Measurements from ENCODE around the gene TTYH1. TPM values are rescaled to one million over a fixed set of nuclear protein-coding genes. Genes with fewer than 3 reads are reported as not detected.

Gene TTYH1
- total and polyA plus RNA-seq, 9 of the 15 experiments (the other 6 are each of a cell fraction or from before 2014, with no cell fraction given) = 0.08 TPM; not detected in 8

DNA sequence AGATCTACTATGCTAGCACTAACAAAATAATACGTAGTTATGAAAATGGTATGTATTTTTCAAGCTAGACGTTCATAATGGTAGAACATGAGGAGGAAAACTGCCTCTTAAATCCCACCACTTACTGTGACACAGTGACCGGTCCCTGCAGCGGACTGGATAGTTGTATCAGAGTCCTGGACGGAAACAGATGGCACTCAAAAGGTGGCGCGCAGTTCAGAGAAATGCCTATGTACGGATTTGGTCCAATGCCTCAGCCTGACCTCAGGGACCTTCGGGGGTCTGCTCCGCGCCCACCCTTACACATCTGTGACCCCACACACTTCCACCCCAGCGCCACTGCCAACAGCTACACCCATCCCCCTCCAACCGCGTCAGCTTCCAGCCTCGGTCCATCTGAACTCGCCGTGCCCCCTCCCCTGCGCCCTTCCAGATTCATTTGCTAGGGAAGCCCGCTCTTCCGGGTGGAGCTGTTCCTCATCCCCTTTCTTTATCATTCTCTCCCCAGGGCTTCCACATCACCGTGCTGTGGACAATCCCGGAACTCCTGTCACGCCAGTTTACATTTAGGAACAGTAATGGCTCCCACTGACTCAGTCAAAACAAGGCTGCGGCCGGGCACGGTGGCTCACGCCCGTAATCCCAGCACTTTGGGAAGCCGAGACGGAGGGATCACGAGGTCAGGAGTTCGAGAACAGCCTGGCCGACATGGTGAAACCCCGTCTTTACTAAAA, 32.9 kb downstream of the TTYH1 start (continued):
- TF ChIP-seq, protein P1, sequence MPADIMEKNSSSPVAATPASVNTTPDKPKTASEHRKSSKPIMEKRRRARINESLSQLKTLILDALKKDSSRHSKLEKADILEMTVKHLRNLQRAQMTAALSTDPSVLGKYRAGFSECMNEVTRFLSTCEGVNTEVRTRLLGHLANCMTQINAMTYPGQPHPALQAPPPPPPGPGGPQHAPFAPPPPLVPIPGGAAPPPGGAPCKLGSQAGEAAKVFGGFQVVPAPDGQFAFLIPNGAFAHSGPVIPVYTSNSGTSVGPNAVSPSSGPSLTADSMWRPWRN (IDR thresholded peaks at IDR 0.05; ENCODE audit: low read depth) = no peak
- TF ChIP-seq EGR1 (conservative IDR thresholded peaks at IDR 0.05) (no peak), ZNF212 (CRISPR knock-in tag; IDR thresholded peaks at IDR 0.05) (no peak), LEF1 (IDR thresholded peaks at IDR 0.05) (no peak), WHSC1 (IDR thresholded peaks at IDR 0.05; ENCODE audit: low read length) (no peak), SAP30 (IDR thresholded peaks at IDR 0.05; ENCODE audit: borderline replicate concordance, insufficient read depth, low read depth, low read length, poor library complexity, severe bottlenecking) (peak; percentile 60), RBM25 (IDR thresholded peaks at IDR 0.05; ENCODE audit: low read depth, low read length, severe bottlenecking) (no peak), KAT2B (IDR thresholded peaks at IDR 0.05; ENCODE audit: low read depth, low read length) (no peak), ZNF354B (CRISPR knock-in tag; IDR thresholded peaks at IDR 0.05) (no peak), NUFIP1 (IDR thresholded peaks at IDR 0.05; ENCODE audit: partially characterized antibody) (no peak), CSDE1 (IDR thresholded peaks at IDR 0.05) (peak in 1 of 2 experiments; percentile 52; a peak in 1 of 4 replicates), FIP1L1 (IDR thresholded peaks at IDR 0.05; ENCODE audit: low read depth, low read length, poor library complexity, severe bottlenecking) (no peak), ZNF263 (CRISPR knock-in tag; IDR thresholded peaks at IDR 0.05; ENCODE audit: borderline replicate concordance) (peak; percentile 27; the same call in 1 of the 2 replicates), ZNF57 (CRISPR knock-in tag; IDR thresholded peaks at IDR 0.05) (no peak), SNRNP70 (optimal IDR thresholded peaks at IDR 0.05; ENCODE audit: low read depth, low read length) (no peak), EWSR1 (IDR thresholded peaks at IDR 0.05; ENCODE audit: borderline replicate concordance, low read depth, partially characterized antibody) (no peak), NELFE (IDR thresholded peaks at IDR 0.05; ENCODE audit: insufficient read depth, insufficient read length) (no peak), CREM (IDR thresholded peaks at IDR 0.05; ENCODE audit: low read depth) (peak; percentile 67), HNRNPUL1 (IDR thresholded peaks at IDR 0.05; ENCODE audit: low read length) (no peak), CHCHD3 (CRISPR knock-in tag; IDR thresholded peaks at IDR 0.05) (no peak), NR3C1 (CRISPR knock-in tag; IDR thresholded peaks at IDR 0.05) (no peak)
- TF ChIP-seq, protein P2, sequence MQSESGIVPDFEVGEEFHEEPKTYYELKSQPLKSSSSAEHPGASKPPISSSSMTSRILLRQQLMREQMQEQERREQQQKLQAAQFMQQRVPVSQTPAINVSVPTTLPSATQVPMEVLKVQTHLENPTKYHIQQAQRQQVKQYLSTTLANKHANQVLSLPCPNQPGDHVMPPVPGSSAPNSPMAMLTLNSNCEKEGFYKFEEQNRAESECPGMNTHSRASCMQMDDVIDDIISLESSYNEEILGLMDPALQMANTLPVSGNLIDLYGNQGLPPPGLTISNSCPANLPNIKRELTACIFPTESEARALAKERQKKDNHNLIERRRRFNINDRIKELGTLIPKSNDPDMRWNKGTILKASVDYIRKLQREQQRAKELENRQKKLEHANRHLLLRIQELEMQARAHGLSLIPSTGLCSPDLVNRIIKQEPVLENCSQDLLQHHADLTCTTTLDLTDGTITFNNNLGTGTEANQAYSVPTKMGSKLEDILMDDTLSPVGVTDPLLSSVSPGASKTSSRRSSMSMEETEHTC (IDR thresholded peaks at IDR 0.05) = no peak
- TF ChIP-seq, protein P3, sequence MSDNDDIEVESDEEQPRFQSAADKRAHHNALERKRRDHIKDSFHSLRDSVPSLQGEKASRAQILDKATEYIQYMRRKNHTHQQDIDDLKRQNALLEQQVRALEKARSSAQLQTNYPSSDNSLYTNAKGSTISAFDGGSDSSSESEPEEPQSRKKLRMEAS (CRISPR knock-in tag; IDR thresholded peaks at IDR 0.05) = no peak; the same call in 1 of the 2 replicates
- TF ChIP-seq, protein P4, sequence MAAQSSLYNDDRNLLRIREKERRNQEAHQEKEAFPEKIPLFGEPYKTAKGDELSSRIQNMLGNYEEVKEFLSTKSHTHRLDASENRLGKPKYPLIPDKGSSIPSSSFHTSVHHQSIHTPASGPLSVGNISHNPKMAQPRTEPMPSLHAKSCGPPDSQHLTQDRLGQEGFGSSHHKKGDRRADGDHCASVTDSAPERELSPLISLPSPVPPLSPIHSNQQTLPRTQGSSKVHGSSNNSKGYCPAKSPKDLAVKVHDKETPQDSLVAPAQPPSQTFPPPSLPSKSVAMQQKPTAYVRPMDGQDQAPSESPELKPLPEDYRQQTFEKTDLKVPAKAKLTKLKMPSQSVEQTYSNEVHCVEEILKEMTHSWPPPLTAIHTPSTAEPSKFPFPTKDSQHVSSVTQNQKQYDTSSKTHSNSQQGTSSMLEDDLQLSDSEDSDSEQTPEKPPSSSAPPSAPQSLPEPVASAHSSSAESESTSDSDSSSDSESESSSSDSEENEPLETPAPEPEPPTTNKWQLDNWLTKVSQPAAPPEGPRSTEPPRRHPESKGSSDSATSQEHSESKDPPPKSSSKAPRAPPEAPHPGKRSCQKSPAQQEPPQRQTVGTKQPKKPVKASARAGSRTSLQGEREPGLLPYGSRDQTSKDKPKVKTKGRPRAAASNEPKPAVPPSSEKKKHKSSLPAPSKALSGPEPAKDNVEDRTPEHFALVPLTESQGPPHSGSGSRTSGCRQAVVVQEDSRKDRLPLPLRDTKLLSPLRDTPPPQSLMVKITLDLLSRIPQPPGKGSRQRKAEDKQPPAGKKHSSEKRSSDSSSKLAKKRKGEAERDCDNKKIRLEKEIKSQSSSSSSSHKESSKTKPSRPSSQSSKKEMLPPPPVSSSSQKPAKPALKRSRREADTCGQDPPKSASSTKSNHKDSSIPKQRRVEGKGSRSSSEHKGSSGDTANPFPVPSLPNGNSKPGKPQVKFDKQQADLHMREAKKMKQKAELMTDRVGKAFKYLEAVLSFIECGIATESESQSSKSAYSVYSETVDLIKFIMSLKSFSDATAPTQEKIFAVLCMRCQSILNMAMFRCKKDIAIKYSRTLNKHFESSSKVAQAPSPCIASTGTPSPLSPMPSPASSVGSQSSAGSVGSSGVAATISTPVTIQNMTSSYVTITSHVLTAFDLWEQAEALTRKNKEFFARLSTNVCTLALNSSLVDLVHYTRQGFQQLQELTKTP (IDR thresholded peaks at IDR 0.05; ENCODE audit: low read depth in 1 of 2, partially characterized antibody in 2 of 2) = peak in 1 of 2 experiments; percentile 63

All from K562 (cell line).